ENCODE results near the gene AFF1.
A peak's percentile ranks its signal among the peaks of the same experiment; 100 is the strongest.
"Not testable (repeated sequence)": the region's sequence is repeated elsewhere in the genome, so short reads cannot be mapped to it uniquely, and the experiment has no call there.

Gene AFF1

DNA sequence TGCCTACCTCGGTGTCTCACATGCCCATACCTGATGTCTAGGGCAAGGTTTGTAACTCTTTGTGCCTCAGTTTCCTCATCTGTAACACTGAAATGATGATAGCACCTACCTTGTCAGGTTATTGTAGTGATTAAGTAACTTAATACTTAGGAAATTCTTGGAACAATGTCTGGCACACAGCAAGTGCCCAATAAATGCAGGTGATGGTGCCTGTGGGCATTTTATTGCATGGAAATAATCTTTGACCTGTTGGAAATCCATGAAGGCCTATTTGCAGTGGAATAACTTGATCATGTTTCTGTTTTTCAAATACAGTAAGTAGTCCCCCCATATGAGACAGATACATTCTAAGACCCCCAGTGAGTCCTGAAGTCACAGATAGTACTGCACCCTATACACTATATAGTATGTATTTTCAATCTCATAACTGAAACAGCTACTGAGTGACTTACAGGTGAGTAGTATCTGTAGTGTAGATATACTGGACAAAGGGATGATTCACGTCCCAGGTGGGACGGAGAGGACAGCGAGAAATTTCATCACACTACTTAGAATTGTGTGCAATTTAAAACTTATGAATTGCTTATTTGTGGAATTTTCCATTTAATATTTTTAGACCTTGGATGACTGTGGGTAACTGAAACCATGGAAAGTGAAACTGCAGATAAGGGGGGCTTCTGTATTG is 42.1 kb downstream of the AFF1 start:
- DNase-seq (ENCODE audit: low read depth, low spot score) = no peak
- ChIA-PET POLR2A (interaction anchor here (0.7 kb wide), 1 partner anchor 30 kb away, joined by 3 read pairs; no protein-coding TSS in a partner anchor), CTCF (interaction anchor here (0.8 kb wide), 1 partner anchor 116 kb away, joined by 3 read pairs; no protein-coding TSS in a partner anchor)
- TF ChIP-seq, protein P1, sequence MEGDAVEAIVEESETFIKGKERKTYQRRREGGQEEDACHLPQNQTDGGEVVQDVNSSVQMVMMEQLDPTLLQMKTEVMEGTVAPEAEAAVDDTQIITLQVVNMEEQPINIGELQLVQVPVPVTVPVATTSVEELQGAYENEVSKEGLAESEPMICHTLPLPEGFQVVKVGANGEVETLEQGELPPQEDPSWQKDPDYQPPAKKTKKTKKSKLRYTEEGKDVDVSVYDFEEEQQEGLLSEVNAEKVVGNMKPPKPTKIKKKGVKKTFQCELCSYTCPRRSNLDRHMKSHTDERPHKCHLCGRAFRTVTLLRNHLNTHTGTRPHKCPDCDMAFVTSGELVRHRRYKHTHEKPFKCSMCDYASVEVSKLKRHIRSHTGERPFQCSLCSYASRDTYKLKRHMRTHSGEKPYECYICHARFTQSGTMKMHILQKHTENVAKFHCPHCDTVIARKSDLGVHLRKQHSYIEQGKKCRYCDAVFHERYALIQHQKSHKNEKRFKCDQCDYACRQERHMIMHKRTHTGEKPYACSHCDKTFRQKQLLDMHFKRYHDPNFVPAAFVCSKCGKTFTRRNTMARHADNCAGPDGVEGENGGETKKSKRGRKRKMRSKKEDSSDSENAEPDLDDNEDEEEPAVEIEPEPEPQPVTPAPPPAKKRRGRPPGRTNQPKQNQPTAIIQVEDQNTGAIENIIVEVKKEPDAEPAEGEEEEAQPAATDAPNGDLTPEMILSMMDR (IDR thresholded peaks at IDR 0.05; ENCODE audit: insufficient read depth, low read length, missing control alignments) = no peak
- H3K4me3 ChIP-seq (ENCODE audit: low read depth, low read length) = no peak overlapping the region

DNA sequence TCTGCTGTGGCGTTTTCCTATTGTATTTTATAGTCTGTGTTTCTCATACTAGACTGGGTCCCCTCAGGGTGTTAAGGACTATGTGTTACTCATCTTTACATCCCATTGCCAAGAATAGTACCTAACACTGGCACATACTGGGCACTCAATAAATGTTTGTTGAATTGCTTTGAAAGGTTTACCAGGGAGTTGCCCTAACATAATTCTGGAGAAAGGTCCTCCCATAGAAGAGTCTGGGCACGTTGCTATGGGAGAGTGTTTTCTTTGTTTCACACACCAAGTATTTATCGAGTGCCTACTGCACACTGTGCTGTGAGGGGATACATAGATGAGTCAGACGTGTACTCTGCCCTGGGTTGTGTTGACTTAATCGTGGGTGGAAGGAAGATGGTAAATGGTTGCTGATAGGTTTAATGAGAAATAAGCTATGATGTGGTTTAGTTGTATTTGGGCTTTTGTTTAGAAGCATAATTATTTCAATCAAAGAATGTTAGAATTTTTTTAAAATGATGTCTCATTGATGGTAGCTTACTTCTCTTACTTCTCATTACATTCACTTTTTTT is 42.9 kb downstream of the AFF1 start:
- no peak overlapping the region for H3K4me3 ChIP-seq (ENCODE audit: low read depth, low read length)
- peak; percentile 23 for DNase-seq (ENCODE audit: low read depth, low spot score)
- CTCF ChIA-PET = no interaction called here
- TF ChIP-seq, protein P1 (IDR thresholded peaks at IDR 0.05; ENCODE audit: insufficient read depth, low read length, missing control alignments) = no peak
- POLR2A ChIA-PET = no interaction called here

DNA sequence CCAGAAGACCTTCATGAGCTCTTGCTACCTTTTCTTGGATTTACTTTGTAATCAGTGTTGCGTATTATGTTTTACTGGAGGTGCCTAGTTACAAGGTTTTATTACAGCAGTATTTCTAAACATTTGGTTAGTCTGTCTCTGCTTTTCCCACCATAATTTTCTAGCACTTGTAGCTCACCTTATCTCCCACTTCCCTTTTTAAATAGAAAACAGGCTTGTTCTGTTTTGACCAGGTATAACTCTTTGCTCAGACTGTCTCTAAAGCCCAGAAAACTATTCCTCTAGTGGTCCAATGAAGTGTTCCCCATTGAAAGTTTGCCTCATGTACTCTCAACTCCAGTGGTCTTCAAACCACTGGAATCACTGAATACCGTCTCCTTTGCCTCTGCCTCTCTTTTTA is 43.9 kb downstream of the AFF1 start:
- H3K4me3 ChIP-seq (ENCODE audit: low read depth, low read length) = no peak overlapping the region
- CTCF ChIA-PET = interaction anchor here (1.1 kb wide), 1 partner anchor 56 kb away, joined by 4 read pairs; no protein-coding TSS in a partner anchor
- no peak for DNase-seq (ENCODE audit: low read depth, low spot score)
- POLR2A ChIA-PET = no interaction called here
- TF ChIP-seq, protein P1 (IDR thresholded peaks at IDR 0.05; ENCODE audit: insufficient read depth, low read length, missing control alignments) = no peak

DNA sequence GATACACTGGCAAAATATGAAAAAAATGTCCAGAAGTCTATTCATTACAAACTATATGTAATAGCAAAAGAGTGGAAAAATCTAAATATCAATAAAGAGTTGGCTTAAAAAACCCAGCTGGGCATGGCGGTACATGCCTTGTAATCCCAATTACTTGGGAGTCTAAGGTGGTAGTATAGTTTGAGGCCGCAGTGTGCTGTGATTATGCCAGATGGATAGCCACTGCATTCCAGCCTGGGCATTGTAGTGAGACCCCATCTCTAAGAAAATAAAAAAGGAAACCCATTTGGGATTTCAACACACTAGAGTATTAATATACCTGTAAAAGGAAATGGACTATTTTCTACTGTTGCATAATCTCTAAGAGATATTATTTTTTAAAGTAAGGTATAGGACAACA is 45.4 kb downstream of the AFF1 start:
- DNase-seq (ENCODE audit: low read depth, low spot score) = no peak
- TF ChIP-seq, protein P1 (IDR thresholded peaks at IDR 0.05; ENCODE audit: insufficient read depth, low read length, missing control alignments) = no peak
- H3K4me3 ChIP-seq (ENCODE audit: low read depth, low read length) = no peak overlapping the region
- ChIA-PET POLR2A (no interaction called here), CTCF (no interaction called here)

DNA sequence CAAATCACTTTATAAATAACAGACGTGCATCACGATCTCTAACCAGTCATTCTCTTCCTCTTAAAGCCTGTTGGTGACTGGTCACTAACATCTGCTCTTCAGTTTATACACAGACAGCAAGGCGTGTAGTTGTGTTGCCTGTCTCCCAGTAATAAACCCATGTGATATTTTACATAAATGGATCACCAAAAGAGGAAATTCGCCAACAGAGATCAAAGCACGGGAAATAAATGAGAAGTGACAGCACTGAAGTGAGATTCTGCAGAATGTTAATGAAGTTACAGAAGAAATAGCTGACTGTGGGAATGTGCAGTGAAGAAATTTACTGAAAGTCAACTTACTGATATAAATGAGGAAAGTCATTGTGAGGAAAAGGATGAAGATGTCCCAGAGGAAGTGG is 47.0 kb downstream of the AFF1 start:
- POLR2A ChIA-PET = no interaction called here
- no peak overlapping the region for H3K4me3 ChIP-seq (ENCODE audit: low read depth, low read length)
- CTCF ChIA-PET = interaction anchor here (1.2 kb wide), 1 partner anchor 9 kb away, joined by 5 read pairs; no protein-coding TSS in a partner anchor
- no peak for DNase-seq (ENCODE audit: low read depth, low spot score)
- TF ChIP-seq, protein P1 (IDR thresholded peaks at IDR 0.05; ENCODE audit: insufficient read depth, low read length, missing control alignments) = no peak

DNA sequence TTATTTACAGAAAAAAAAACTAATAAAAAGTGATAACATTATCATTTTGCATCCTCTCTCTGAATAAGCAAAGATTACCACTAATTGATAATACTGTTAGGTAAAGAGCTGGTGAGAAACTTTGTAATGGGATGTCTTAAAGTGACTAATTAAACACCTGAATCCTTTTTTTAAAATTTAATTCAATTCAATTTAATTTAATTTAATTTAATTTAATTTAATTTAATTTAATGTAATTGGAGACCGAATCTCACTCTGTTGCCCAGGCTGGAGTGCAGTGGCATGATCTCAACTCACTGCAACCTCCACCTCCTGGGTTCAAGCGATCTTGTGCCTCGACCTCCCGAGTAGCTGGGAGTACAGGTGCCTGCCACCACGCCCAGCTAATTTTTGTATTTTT is 51.0 kb downstream of the AFF1 start:
- DNase-seq (ENCODE audit: low read depth, low spot score); H3K4me3 ChIP-seq (ENCODE audit: low read depth, low read length); POLR2A ChIA-PET: not testable (repeated sequence)
- CTCF ChIA-PET = interaction anchor here (1.1 to 1.6 kb wide), 2 partner anchors 11 to 63 kb away, joined by 3 to 4 read pairs; no protein-coding TSS in a partner anchor

DNA sequence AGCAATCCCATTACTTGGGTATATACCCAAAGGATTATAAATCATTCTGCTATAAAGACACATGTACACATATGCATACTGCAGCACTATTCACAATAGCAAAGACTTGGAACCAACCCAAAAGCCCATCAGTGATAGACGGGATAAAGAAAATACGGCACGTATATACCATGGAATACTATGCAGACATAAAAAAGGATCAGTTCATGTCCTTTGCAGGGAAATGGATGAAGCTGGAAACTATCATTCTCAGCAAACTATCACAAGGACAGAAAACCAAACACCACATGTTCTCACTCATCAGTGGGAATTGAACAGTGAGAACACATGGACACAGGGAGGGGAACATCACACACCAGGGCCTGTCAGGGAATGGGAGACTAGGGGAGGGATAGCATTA is 54.8 kb downstream of the AFF1 start:
- DNase-seq (ENCODE audit: low read depth, low spot score); CTCF ChIA-PET; H3K4me3 ChIP-seq (ENCODE audit: low read depth, low read length): not testable (repeated sequence)
- POLR2A ChIA-PET = interaction anchor here (1.0 kb wide), 1 partner anchor 17 kb away, joined by 3 read pairs; no protein-coding TSS in a partner anchor
